NCI-H2196 treated with DMSO at 0.1 percent for 48 hours (cell line): ENCODE data around the gene EGFL7.

Source experiments
- DNase-seq: peaks from one replicate; lab custom pipeline; 2025; ENCODE audit not compliant: unreplicated experiment; lab: John Stamatoyannopoulos, UW

EGFL7 gene

GRCh38 chr9:136671646-136672430 is 9.1 kb downstream of the EGFL7 start:
- DNase-seq = no peak

- no peak for DNase-seq
Observed at GRCh38 chr9:136672431-136673087, 9.8 kb downstream of the EGFL7 start.

- no peak for DNase-seq
Observed at GRCh38 chr9:136673088-136673974, 10.6 kb downstream of the EGFL7 start.

GRCh38 chr9:136673975-136674785 is 11.5 kb downstream of the EGFL7 start:
- DNase-seq = no peak

- DNase-seq = peak; percentile 35
Observed at GRCh38 chr9:136674786-136675349, 12.2 kb downstream of the EGFL7 start.

GRCh38 chr9:136675477-136676296 is 13.0 kb downstream of the EGFL7 start:
- DNase-seq = no peak

- no peak for DNase-seq
Observed at GRCh38 chr9:136676297-136676794, 13.6 kb downstream of the EGFL7 start.

GRCh38 chr9:136676920-136677686 is 14.4 kb downstream of the EGFL7 start:
- no peak for DNase-seq

- DNase-seq = no peak
Observed at GRCh38 chr9:136678034-136678433, 15.3 kb downstream of the EGFL7 start.

GRCh38 chr9:136678624-136679023 is 15.9 kb downstream of the EGFL7 start:
- no peak for DNase-seq

GRCh38 chr9:136679431-136679941 is 16.8 kb downstream of the EGFL7 start:
- DNase-seq = peak; percentile 35

GRCh38 chr9:136681029-136681428 is 18.3 kb downstream of the EGFL7 start:
- DNase-seq = no peak

GRCh38 chr9:136681945-136682699 is 19.4 kb downstream of the EGFL7 start:
- DNase-seq = no peak

- no peak for DNase-seq
Observed at GRCh38 chr9:136682710-136683109, 20.0 kb downstream of the EGFL7 start.

- DNase-seq = no peak
Observed at GRCh38 chr9:136683173-136683745, 20.5 kb downstream of the EGFL7 start.

- DNase-seq = no peak
Observed at GRCh38 chr9:136683755-136684154, 21.0 kb downstream of the EGFL7 start.

GRCh38 chr9:136684339-136684738 is 21.6 kb downstream of the EGFL7 start:
- DNase-seq = no peak
